GM21825 (cell line): ENCODE results near the gene TAB2.

Source experiments
- ATAC-seq: cut with Tn5 transposase; IDR thresholded peaks from one replicate; pipeline ENCODE4 v1.9.1; 2021; ENCODE audit warnings: mild to moderate bottlenecking, moderate library complexity; ENCODE audit not compliant: unreplicated experiment

TAB2 gene, protein sequence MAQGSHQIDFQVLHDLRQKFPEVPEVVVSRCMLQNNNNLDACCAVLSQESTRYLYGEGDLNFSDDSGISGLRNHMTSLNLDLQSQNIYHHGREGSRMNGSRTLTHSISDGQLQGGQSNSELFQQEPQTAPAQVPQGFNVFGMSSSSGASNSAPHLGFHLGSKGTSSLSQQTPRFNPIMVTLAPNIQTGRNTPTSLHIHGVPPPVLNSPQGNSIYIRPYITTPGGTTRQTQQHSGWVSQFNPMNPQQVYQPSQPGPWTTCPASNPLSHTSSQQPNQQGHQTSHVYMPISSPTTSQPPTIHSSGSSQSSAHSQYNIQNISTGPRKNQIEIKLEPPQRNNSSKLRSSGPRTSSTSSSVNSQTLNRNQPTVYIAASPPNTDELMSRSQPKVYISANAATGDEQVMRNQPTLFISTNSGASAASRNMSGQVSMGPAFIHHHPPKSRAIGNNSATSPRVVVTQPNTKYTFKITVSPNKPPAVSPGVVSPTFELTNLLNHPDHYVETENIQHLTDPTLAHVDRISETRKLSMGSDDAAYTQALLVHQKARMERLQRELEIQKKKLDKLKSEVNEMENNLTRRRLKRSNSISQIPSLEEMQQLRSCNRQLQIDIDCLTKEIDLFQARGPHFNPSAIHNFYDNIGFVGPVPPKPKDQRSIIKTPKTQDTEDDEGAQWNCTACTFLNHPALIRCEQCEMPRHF

DNA sequence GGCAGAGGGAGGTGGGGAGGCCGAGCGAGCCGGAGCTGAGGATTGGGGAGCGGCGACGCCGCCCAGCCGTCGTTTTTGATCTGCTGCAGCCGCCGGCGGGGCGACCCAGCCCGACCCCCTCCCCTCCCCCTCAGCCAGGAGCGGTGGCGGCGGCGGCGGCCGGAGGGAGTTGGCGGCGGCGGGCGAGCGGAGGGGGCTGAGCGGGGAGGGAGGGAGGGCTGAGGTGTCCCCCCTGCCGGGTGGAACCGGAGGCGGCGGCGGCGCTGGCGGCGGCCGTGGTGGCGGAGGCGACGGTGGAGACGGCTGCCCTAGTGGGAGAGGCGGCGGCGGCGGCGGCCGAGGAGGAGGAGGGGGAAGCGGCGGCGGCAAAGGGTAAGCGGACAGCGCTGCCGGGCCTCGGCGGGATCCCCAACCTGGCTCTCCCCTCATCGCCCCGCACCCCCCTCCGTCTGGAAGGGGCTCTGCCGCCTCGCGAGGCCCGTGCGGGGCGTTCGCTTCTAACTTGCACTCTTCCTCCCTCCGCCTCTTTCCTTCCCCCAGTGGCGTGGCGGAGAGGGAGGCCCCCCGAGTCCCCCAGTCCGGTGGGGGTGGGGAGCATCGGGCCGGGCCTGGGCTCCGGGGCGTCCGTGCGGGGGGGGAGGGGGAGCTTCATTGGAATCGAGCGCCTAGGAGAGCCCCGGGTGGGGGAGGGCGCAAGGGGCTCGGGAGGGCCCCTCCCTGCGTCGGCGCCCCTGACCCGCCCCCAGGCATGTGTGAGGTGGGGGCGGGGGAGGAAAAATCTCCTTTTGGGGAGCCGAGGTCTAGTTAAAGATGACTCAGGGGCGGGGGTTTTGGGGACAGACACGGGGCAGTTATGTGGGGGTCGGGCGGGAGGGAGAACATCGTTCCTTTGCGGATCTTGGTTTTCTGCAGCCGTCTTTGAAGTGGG, at the start of gene TAB2:
Gene TAB2 (plus strand): TSS at position 69 of the 928 bp plus-strand sequence. CDS start 52,286 bp downstream, outside the sequence.
- ATAC-seq = peak; percentile 29

GRCh38 chr6:149268146-149268545, 49.4 kb upstream of the TAB2 start:
- no peak for ATAC-seq

DNA sequence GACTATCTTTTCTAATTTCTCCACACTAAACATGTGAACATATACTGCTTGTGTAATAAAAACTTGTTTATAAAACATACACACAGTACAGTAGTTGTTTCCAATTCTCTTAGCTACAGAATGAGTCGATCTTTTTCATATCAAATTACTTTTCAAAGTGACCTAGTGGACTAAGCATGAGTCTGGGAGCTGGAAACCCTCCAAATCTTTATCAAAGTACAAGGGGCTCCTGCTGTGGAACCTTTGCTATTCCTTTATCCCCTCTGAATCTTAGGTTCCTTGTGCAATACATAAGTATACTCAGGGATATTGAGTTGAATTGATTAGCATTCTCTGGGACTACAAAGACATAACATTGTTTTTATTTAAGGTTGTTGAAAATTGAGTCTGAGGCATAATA, 48.7 kb upstream of the TAB2 start:
- no peak for ATAC-seq

- ATAC-seq = no peak
Observed at GRCh38 chr6:149270616-149271015, 46.9 kb upstream of the TAB2 start.

GRCh38 chr6:149271348-149272340, 45.9 kb upstream of the TAB2 start:
- ATAC-seq = peak; percentile 52

GRCh38 chr6:149273318-149273717, 44.2 kb upstream of the TAB2 start:
- ATAC-seq = no peak

GRCh38 chr6:149275621-149276020, 41.9 kb upstream of the TAB2 start:
- ATAC-seq = no peak

- ATAC-seq = no peak
Observed at GRCh38 chr6:149277621-149278020, 39.9 kb upstream of the TAB2 start.

DNA sequence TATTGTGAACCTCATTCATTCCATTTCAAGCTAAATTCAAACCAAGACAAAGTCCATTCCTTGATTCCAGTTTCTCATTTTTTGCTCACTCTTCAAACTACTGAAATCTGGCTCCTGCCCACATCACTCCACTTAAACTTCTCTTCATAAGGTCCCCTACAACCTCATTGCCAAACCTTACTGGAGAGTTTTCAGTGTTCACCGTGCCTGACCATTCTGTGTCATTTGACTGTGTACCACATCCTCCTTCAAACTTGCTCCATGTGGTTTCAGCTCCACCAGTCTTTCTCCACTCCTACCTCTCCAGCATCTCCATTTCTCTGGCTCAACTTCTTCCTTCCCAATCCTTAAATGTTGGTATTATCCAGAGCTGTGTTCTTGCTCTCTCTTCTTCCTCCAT, 38.5 kb upstream of the TAB2 start:
- ATAC-seq = no peak

- no peak for ATAC-seq
Observed at GRCh38 chr6:149284904-149285303, 32.6 kb upstream of the TAB2 start.

DNA sequence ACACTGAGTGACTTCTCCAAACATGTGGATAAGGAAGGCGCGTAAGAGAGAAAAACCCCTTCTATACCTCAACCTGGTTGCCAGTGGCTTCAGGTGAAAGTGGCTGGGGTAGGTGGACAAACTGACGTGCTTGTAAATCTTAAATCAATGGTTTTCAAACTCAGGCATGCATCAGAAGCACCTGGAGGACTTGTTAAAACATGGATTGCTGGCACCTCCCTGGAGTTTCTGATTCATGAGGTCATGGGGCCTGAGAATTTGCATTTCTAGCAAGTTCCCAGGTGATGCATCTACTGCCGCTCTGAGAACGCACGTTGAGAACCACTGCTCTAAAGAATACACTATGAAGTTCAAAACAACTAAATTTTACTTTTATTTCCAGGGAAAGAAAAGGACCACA, 31.9 kb upstream of the TAB2 start:
- no peak for ATAC-seq

DNA sequence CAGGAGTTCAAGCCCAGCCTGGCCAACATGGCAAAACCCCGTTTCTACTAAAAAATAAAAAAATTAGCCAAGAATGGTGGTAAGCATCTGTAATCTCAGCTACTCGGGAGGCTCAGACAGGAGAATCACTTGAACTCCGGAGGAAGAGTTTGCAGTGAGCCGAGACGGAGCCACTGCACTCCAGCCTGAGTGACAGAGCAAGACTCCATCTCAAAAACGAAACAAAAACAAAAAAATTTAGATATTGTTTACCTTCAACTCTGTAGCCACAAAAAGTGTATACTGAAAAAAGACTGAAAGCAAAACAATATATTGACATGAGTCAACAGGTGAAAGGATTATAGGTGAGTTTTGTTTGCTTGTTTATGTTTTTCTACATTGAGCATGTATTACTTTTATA, 30.6 kb upstream of the TAB2 start:
- ATAC-seq = no peak

DNA sequence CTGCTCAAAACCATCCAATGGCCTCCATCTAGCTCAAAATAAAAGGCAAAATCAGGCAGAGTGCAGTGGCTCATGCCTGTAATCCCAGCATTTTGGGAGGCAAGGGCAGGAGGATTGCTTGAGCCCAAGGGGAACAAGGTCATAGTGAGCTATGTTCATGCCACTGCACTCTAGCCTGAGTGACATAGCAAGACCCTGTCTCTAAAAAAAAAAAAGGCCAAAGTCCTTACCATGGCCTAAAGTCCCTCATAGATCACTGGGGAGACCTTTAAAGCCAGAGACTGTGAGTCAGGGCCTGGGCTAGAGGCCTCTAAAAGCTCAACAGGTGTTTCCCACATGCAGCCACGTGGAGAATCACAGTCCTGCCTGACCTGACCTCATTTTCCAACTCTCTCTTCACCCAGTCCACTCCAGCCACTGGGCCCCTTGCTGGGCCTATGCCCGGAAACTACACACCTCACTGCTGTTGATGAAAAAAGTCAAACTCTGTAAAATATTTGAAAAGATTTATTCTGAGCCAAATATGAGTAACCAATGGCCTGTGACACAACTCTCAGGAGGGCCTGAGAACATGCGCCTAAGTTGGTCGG, 28.2 kb upstream of the TAB2 start:
- ATAC-seq = no peak

GRCh38 chr6:149289966-149290365, 27.5 kb upstream of the TAB2 start:
- no peak for ATAC-seq

GRCh38 chr6:149293244-149293643, 24.3 kb upstream of the TAB2 start:
- no peak for ATAC-seq

- ATAC-seq = no peak
Observed at GRCh38 chr6:149300563-149300962, 16.9 kb upstream of the TAB2 start.

GRCh38 chr6:149302723-149303122, 14.8 kb upstream of the TAB2 start:
- ATAC-seq = no peak

DNA sequence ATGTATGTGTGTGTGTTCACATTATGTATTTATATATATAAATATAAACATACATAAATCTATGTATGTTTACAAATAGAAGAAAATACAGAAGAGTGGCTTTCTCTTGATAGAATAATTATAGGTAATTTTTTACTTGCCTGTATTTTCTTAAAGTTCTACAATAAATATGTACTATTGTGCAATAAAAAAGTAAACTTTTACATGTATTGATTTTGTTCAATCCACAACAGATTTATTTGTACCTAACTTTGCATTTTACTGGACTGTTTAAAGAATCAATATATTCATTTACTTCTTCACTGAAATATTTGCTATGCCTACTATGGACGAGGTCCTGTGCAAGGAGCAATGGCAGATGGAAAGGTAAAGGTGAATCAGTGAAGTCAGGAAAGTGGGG, 14.0 kb upstream of the TAB2 start:
- ATAC-seq = no peak

GRCh38 chr6:149305372-149305771, 12.1 kb upstream of the TAB2 start:
- no peak for ATAC-seq

GRCh38 chr6:149306967-149307366, 10.5 kb upstream of the TAB2 start:
- ATAC-seq = no peak
